ENCODE data around the gene ARHGEF17. TPM values are rescaled to one million over a fixed set of nuclear protein-coding genes. Genes with fewer than 3 reads are reported as not detected.

ARHGEF17 gene
- polyA plus RNA-seq, 2 of the 4 experiments (the other 2 are of a cell fraction), result 7.0 to 16.2 TPM

DNA sequence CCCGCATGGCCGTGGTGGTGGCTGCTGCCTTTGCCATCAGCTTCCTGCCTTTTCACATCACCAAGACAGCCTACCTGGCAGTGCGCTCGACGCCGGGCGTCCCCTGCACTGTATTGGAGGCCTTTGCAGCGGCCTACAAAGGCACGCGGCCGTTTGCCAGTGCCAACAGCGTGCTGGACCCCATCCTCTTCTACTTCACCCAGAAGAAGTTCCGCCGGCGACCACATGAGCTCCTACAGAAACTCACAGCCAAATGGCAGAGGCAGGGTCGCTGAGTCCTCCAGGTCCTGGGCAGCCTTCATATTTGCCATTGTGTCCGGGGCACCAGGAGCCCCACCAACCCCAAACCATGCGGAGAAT is 10.9 kb upstream of the ARHGEF17 start:
- CTCF ChIA-PET, result interaction anchor here (0.6 to 25.1 kb wide), 15 partner anchors 8 to 613 kb away, joined by 3 to 527 read pairs (median 5); partner anchors contain the start of gene ARHGEF17
- Histone ChIP-seq H3K4me1 (peaks cover 8% of the 10 kb centered on the region), H3K9me3 (no peaks in the 10 kb centered on the region), H3K4me2 (no peak overlapping the region), H3K4me3 (no peak overlapping the region), H3K27ac (no peak overlapping the region)
- no peak for ATAC-seq
- FAIRE-seq, result no peak
- TF ChIP-seq RNF2 (IDR thresholded peaks at IDR 0.05; ENCODE audit: borderline replicate concordance, low read depth) (no peak), EP300 (IDR thresholded peaks at IDR 0.05) (no peak), CBX2 (IDR thresholded peaks at IDR 0.05; ENCODE audit: borderline replicate concordance, low read depth) (no peak), HOXA7 (CRISPR knock-in tag; IDR thresholded peaks at IDR 0.05) (no peak), HMGXB4 (CRISPR knock-in tag; IDR thresholded peaks at IDR 0.05; ENCODE audit: borderline replicate concordance) (no peak), PHF8 (IDR thresholded peaks at IDR 0.05; ENCODE audit: borderline replicate concordance, low read depth) (no peak), HDAC2 (IDR thresholded peaks at IDR 0.05) (no peak), NFE2L2 (conservative IDR thresholded peaks at IDR 0.05; ENCODE audit: low read length) (no peak), JUNB (IDR thresholded peaks at IDR 0.05) (no peak), ESRRA (IDR thresholded peaks at IDR 0.05; ENCODE audit: borderline replicate concordance, low read length) (no peak), CTCF (IDR thresholded peaks at IDR 0.05) (no peak), SMC3 (IDR thresholded peaks at IDR 0.05) (no peak), TFCP2L1 (CRISPR knock-in tag; IDR thresholded peaks at IDR 0.05) (no peak), ZFP36 (IDR thresholded peaks at IDR 0.05; ENCODE audit: borderline replicate concordance, partially characterized antibody) (no peak)
- DNase-seq (ENCODE audit: low read depth in 1 of 2, low spot score in 1 of 2), result no peak
- POLR2A ChIA-PET, result no interaction called here
- 91% methylated on average over 15 of the region's 18 CpGs for WGBS (ENCODE audit: missing lambda C conversion rate)

GRCh38 chr11:73297702-73298101 is 10.4 kb upstream of the ARHGEF17 start:
- DNase-seq (ENCODE audit: low read depth in 1 of 2, low spot score in 1 of 2) (no peak), FAIRE-seq (no peak), ATAC-seq (no peak)
- H3K9me3 ChIP-seq, result no peaks in the 10 kb centered on the region
- WGBS (ENCODE audit: missing lambda C conversion rate), result 96% methylated on average over 3 of the region's 3 CpGs
- no peak overlapping the region for H3K4me2 ChIP-seq
- H3K4me3 ChIP-seq, result no peak overlapping the region
- ChIA-PET CTCF (interaction anchor here (0.7 to 25.1 kb wide), 17 partner anchors 9 to 614 kb away, joined by 3 to 527 read pairs (median 4); partner anchors contain the start of gene ARHGEF17), POLR2A (no interaction called here)
- TF ChIP-seq RARB (CRISPR knock-in tag; IDR thresholded peaks at IDR 0.05) (no peak), MAZ (IDR thresholded peaks at IDR 0.05; ENCODE audit: borderline replicate concordance, low read depth, low read length) (no peak), RCOR1 (IDR thresholded peaks at IDR 0.05; ENCODE audit: low read depth, low read length) (no peak), FOSL2 (IDR thresholded peaks at IDR 0.05) (no peak), FOSL2 (CRISPR knock-in tag; IDR thresholded peaks at IDR 0.05) (no peak), CBX8 (IDR thresholded peaks at IDR 0.05) (no peak), HOXA7 (CRISPR knock-in tag; IDR thresholded peaks at IDR 0.05) (no peak), NFE2L2 (conservative IDR thresholded peaks at IDR 0.05; ENCODE audit: low read length) (no peak), MAX (IDR thresholded peaks at IDR 0.05) (no peak), RNF2 (IDR thresholded peaks at IDR 0.05; ENCODE audit: borderline replicate concordance, low read depth) (no peak), POLR2A (IDR thresholded peaks at IDR 0.05; ENCODE audit: low read length) (no peak), HEYL (CRISPR knock-in tag; IDR thresholded peaks at IDR 0.05) (no peak), GATA3 (IDR thresholded peaks at IDR 0.05; ENCODE audit: borderline replicate concordance) (no peak), CEBPB (IDR thresholded peaks at IDR 0.05) (no peak), ZC3H11A (IDR thresholded peaks at IDR 0.05) (no peak), CBX2 (IDR thresholded peaks at IDR 0.05; ENCODE audit: borderline replicate concordance, low read depth) (no peak), BCL3 (IDR thresholded peaks at IDR 0.05) (no peak)
- no peak overlapping the region for H3K27ac ChIP-seq
- peaks cover 8% of the 10 kb centered on the region for H3K4me1 ChIP-seq

All from A549 (cell line).